DMS 273 treated with DMSO at 0.1 percent for 48 hours (cell line): Measurements from ENCODE around the gene PMAIP1.
A peak's percentile ranks its signal among the peaks of the same experiment; 100 is the strongest.

Experiments
- DNase-seq: peaks from one replicate; lab custom pipeline; 2025; lab: John Stamatoyannopoulos, UW

PMAIP1 gene

DNA sequence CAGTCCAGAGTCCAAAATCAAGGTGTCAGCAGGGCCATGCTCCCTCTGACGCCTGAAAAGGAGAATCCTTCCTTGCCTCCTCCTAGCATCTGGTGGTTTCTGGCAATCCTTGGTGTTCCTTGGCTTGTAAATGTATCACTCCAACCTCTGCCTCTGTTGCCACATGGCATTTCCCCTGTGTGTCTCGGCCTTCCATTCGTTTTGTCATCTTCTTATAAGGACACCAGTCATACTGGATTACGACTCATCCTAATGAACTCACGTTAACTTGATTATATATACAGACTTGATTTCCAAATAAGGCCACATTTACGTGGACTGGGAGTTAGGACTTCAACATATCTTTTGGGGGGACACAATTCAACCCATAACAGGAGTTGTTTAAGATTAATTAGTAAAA lies 15.8 kb downstream of the PMAIP1 start:
- DNase-seq, result no peak

DNA sequence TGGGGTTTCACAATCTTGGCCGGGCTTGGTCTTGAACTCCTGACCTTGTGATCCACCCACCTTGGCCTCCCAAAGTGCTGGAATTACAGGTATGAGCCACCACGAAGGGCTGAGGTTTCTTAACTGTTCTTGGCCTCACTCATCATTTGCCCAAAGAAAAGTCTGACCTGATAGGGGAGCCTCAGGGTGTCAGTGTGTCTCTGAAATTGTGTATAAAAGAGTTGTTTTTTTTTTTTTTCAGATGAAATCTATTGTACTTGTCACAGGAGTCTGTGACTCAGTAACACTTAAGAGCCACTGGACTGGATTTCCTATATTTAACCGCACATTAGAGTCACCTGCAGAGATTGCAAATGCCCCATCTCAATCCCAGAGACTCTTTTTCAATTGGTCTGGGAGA lies 16.9 kb downstream of the PMAIP1 start:
- DNase-seq, result no peak

DNA sequence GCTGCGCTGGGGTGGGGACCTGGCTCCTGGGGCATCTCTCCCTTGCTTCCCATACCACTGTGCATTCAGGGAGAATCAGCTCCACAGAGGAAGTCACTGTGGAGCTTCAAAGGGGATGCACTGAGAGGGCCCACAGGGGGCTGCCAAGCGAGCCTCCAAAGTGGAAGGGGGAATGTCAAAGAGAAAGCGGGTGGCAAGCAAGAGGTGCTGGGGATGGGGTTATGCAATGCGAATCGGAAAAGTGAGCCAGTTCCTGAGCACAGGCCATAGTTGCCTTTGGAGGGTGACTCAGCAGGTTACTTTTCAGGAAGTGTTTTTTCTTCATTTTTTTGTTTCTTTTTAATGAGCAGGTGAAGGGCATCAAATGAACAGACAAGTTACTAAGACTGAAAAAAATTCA lies 17.6 kb downstream of the PMAIP1 start:
- DNase-seq, result no peak

DNA sequence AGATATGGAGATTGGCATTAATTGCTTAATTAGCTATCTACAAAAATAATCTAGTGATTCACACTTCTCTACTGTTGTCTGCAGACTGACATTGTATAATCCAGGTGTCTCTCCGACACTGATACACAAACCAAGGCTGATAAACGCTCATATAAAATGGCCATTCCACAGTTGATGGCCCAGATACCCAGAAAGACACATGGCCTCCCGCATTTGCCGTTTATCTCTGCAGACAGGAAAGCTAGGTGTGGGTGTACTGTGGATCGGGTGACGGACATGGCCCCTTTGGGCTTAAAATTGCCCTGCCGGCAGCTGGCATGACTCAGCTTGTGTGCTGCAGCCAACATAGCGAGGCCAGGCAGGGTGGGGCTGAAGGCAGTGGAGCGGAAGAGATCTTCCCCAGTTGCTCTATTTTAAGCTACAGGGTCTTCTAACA lies 18.5 kb downstream of the PMAIP1 start:
- peak; percentile 97 for DNase-seq

DNA sequence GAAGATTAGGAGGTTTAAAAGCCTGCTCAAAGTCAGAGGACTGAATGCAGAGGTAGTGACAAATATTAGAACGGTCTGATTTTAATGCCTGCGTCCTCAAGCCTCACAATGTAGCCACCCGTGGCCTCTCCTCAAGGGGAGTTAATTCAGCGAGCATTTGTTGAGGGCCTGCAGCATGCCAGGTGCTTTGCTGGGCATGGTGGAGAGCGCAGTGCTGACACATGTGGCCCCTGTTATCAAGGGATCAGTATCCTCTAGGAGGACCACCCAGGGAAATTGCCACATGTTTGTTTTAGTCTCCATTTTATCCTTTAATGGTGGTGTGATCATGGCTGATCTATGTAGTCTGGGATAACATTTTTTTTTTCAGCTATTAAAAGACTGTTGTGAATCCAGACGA lies 19.2 kb downstream of the PMAIP1 start:
- no peak for DNase-seq

DNA sequence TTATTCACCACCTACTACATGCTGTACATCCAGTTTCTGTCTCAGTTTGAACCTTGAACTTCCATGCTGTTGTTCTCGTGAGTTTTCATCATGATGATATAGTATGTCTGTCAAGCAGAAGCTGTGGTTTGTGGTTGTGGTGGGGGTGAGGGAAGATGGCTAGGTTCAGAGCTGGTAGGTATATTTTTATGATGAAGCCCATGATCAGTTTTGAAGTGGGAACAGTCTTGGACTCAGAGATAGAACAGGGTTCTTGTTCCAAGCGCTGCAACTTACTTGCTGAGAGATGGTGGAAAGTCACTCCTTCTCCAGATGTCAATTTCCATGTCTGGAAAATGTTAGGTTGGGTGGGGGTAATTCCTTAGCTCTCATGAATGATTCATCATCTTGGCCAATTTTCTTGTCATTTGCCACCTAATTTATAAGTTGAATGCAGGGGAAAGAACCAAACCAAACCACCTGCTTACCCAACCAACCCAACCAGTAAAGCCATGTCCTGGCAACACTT lies 21.6 kb downstream of the PMAIP1 start:
- peak; percentile 61 for DNase-seq

DNA sequence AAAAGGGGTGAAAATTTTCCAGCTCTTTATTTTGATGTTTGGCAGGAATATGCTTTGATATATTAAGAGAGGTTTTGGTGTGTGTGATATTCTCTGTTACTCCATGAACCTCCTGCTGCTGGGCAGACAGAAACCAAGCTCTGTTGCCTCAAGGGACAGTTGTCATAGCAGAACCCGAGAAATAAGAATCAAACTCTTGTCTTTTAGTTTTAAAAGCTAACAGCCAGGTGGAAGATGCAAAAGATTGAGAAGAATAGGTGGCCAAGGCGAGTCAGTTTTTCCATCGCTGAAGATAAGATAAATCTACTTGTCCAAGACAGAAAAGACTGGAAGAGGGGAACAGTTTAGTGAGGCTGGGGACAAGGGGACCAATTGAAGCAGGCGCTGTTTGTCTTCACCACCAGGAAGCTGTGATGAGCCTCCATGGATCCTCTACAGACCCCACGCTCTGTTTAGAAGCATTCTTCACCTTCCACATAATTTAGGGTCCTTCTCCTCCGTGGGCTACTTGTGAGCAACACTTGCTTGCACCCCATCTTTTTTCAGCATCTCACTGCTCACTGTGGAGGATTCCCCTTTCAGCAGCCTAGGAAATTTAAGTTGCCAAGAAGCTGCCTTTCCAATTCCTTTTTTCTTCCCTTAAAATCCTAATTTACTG lies 23.9 kb downstream of the PMAIP1 start:
- DNase-seq, result no peak

DNA sequence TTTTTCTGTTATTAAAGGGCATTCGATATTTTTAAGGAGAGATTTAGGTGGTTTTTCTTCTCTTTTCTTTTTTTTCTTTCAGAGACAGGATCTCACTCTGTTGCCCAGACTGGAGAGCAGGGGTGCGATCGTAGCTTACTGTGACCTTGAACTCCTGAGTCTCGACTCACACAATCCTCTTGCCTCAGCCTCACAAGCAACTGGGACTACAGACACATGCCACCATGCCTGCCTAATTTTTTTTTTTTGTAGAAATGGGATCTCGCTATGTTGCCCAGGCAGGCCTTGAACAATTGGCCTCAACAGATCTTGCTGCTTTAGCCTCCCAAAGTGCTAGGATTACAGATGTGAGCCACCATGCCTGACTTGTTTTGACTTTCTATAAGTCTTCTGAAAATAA lies 26.3 kb downstream of the PMAIP1 start:
- no peak for DNase-seq

DNA sequence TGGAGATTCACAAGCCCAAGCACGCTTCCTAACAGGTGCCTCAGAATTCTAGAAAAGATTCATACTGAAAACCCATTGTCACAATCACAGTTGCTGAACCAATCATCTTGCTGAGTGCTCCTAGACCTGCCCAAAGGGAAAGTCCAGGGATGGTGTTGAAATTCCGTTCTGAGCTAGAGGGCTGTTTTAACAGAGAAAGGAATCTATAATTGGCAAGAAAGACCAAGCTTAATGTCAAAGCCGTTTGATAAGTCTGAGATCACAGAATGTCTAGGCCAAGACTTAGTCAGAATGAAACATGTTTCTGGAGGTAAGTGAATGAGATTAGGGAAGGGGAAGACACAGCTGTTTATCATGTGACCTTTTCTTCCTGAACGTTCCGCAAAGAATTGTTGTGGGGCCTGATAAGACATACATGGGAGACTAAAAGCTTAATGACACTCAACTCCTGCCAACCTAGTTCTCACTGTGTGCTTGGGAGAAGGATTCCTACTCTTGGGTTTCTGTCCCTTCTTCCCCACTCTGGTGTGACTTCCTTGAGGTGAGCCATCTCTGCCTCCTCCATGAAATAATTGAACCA lies 27.5 kb downstream of the PMAIP1 start:
- DNase-seq, result no peak

DNA sequence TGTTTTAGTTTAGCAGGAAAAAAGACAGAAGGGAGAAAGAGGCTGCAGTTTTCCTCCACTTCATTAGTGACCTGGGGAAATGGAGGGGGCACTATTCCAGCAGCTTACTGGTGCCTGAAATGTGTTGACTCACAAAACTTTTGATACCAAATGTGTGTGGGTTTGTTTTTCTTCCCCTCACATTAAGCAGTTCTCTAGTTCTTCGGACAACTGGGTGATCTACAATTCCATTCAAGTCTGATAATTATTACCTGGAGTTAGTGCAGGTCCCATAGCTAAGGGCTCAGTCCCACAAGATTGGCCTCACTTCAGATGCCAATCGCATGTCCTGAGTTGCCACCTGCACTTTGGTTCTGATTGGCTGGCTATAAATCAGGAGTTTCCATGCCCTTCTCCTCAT lies 28.4 kb downstream of the PMAIP1 start:
- no peak for DNase-seq

DNA sequence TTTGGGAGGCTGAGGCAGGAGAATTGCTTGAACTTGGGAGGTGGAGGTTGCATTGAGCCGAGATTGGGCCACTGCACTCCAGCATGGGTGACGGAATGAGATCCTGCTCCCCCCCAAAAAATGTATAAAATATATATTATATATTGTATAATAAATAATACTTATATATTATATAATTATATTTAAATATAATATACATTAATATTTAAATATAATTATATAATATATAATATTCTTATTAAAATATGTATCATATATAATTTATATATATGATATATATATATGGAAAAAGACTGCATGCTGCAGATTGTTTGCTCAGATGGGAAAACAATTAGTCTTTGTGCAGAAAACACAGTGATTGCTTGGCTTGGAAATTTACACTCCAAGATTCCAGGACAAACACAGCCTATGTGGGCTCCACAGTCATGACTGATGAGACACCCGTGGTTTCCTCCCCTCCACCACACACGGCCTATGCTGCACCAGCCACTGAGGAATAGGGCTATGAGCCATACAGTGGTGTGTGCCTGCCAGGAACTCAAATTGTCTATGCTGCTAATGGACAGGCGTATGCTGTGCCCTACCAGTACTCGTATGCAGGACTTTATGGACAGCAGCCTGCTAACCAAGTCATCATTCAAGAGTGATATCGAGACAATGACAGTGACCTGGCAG lies 30.0 kb downstream of the PMAIP1 start:
- no peak for DNase-seq

DNA sequence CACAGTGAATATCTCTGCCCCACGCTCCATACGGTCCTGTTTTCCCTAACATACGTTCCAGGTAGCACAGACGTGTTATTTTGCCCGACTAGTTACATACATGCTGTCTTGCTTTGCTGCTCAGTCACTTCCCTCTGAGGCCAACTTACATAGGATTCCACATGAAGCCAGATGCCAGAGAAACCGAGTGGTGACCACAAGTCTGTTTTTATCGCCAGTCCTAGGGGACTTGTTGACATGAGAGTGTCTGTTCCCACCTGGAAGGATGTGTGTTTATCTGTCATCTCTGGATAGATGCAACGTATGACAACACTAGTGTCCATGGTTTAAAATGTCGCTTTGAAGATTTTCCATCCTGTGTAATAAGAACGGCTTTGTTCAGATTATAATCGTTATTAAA lies 32.6 kb downstream of the PMAIP1 start:
- DNase-seq, result no peak

DNA sequence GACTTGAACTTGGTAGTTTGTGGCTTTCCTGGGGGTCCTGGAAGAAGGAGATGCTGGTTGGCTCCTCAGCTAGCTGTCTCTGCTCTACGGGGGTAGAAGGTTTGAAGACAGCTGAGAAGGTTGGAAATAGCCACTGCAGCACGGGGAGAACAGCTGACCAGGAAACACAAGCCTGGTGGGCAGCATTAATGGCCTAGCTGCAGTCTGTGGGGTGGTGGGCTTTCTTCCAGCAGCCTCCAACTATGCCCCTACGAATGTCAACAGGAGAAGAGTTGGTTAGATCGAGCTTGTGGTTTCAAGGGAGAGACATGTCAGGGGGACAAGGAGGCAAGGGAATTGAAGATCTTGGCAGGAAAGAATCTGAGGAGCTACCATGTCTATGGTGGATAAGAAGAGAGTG lies 38.9 kb downstream of the PMAIP1 start:
- no peak for DNase-seq

DNA sequence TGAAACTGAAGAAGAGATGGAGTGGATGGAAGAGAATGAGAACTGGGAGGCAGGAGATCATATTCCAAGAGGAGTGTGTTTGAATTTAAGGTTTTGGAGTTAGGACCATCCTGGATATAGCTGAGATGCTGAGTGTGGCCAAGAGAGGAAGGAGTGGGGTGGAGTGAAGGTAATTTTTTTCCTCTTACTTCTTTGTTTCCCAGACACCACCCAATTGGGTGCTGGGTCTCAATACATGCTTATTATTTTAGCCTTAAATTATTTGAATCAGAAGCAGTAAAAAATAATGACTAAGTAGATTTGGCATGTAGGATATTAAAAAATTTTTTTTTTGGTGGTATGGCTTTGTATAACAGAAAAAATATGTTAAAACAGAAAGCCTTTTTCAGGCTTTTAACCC lies 39.3 kb downstream of the PMAIP1 start:
- DNase-seq, result no peak

DNA sequence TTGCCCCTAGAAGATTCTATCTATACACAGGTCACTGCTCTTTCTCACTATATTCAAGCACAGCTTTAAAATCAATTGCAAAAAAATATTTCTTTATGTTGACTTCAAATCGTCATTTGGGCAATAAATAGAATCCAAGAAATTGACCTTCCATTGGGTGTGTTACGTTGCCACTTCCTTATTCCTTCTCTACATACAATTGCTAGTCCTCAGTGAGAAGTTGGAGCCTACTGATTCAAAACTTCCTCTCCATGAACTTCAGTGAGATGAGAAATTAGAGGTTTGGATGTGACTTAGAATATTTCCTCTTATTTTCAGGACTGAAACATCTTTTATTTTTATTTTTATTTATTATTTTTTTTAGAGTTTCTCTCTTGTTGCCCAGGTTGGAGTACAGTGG lies 40.3 kb downstream of the PMAIP1 start:
- DNase-seq, result no peak

DNA sequence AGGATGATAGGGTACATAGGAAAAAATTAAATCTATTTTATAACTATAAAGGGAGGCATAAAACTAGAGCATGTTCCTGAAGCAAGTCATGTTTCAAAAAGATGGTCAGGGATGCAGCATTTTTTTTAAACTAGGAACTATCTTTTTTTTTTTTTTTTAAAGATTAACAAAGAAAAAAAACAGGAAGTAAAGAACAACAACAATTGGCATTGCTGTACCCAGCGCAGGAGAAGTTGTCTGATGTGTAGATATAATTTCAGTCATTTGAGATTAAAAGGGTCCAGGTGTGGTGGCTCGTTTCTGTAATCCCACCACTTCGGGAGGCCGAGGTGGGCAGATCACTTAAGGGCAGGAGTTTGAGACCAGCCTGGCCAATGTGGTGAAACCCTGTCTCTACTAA lies 41.5 kb downstream of the PMAIP1 start:
- DNase-seq, result no peak

DNA sequence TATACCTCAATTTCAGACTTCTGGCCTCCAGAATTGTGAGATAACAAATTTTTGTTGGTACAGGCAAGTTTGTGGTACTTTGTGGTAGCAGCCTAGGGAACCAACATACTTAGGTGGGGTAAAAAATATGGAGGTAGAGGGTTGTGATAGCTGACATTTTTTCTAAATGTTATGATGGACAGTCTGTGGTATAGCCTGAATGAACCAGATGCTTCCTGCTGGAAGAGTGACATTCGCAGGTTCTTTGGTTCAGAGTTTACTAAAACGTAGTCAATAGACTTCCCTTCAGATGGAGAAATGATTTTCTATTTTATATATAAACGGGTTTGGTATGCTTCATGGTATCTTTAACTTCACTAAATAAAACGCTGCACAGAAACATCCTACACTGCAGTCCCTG lies 42.8 kb downstream of the PMAIP1 start:
- DNase-seq, result no peak

DNA sequence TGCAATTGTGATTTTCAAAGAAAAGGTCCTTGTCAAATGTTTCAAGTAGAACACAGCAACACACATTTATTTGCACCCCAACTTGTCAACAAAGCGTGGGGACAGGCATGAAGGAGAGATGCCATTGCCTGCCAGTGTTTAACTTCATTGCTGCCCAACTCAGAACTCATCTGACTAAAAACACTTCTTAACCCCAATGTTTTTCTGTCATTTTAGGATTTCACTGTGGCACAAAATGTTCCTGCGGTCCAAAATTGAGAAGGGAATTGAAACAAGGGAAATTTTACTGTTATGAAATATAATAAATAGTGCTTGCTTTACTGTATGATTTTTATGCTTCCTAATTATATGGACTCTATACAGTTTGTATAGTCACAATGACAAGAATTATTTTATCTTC lies 45.7 kb downstream of the PMAIP1 start:
- no peak for DNase-seq

DNA sequence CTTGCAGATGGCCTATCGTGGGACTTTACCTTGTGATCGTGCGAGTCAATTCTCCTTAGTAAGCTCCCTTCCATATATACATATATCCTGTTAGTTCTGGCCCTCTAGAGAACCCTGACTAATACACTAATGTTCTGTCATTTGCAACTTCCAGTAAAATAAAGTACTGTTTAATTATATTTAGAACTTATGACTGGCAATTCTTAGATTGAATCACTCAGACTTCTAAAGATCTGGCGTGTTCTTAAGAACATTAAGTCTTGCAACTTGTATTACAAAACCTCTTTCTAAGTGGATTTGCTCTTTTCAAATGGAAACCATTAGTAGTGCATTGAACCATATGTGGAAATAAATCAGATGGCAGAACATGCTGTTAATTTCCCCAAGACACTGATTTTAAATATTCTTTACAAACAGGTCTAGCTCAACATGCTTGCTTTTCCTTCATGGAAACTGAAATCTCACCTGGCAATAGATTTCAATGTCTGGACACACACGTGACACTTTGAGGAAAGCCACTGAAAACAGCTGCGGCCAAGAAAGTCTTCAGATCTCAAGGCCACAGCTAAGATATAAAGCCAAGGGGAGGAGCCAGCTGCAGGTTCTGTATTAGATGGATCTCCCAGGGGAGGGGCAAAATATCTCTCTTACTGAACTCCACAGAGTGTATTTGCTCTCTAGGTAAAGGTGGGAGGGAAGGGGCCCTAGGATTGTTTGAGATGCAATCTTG lies 50.6 kb downstream of the PMAIP1 start:
- DNase-seq, result no peak

DNA sequence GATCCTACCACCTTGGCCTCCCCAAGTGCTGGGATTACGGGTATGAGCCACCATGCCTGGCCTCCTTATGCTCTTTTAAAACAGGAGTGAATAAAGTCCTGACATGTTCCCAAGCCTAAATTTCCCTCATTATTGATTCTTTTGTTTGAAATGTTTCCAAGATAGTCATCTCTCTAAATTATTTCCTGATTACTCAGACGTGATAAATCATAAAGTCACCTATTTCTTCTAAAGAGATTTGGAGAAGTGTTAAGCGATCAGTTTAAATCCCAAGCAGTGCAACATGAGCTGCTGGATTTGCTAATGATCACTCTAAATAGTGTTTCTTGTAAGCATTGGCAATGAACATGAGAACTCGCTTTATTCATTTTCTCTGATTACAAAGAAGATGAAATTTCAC lies 51.8 kb downstream of the PMAIP1 start:
- DNase-seq, result no peak

DNA sequence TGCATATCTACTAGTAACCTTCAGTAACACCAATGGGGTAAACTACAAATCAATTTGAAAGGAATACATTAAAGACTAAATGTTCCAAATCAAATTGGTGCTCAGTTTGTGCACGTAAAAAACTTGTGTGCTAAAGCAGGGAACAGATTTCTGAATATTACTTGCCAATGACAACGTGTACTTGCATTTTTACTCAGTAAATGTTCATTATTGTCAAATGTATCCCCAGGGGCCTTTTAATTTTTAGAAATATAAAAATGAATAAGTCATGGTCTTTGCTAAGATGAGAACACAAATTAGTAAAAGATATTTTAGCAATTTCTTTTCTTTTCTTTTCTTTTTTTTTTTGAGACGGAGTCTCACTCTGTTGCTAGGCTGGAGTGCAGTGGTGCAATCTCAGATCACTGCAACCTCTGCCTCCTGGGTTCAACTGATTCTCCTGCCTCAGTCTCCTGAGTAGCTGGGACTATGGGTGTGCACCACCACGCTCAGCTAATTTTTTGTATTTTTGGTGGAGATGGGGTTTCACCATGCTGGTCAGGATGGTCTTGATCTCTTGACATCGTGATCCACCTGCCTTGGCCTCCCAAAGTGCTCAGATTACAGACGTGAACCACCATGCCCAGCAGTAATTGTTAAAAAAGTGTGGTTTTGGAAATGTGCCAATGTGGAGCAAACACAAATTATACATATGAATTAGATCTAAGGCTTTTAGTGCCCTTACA lies 52.6 kb downstream of the PMAIP1 start:
- DNase-seq, result no peak
